PC-3 (cell line): ENCODE data around the gene ISYNA1. TPM values are rescaled to one million over a fixed set of nuclear protein-coding genes. Genes with fewer than 3 reads are reported as not detected.
A peak's percentile ranks its signal among the peaks of the same experiment; 100 is the strongest.

Source experiments
- ATAC-seq: fragments of 200-7000 bp; cut with Tn5 transposase; 2 replicates; pipeline ENCODE4 v1.9.1; 2020; ENCODE audit warnings: mild to moderate bottlenecking, moderate library complexity
- BruUV-seq: library from RNA; stranded (reverse); fragments of 400-500 nt; replicated peaks from 2 replicates; lab custom pipeline; 2021; lab: Mats Ljungman, UMichigan
- CTCF ChIA-PET: fragments of 300-600 bp; sonication (Branson Sonifier 250); formaldehyde crosslinking; loops from one replicate; lab custom pipeline; 2022; ENCODE audit warnings: antibody characterized with exemption; lab: Charles Lee
- POLR2A ChIA-PET: fragments of 300-600 bp; sonication (Branson Sonifier 250); formaldehyde crosslinking; loops from one replicate; lab custom pipeline; 2022; ENCODE audit warnings: antibody characterized with exemption; ENCODE audit not compliant: unreplicated experiment; lab: Charles Lee
- DNase-seq: peaks from one replicate; pipeline ENCODE4 v3.0.0-alpha.2; 2015
- H2AFZ ChIP-seq: fragments of 300-600 bp; sonication (generic); 2 replicates; pipeline ENCODE4 v1.6.0; 2016; ENCODE audit warnings: antibody characterized with exemption, low read length
- H3F3A ChIP-seq: fragments of 300-600 bp; sonication (generic); one replicate; pipeline ENCODE4 v1.6.0; 2017; ENCODE audit warnings: antibody characterized with exemption, low read length, control low read depth, mild to moderate bottlenecking; ENCODE audit not compliant: unreplicated experiment
- H3K27ac ChIP-seq: fragments of 300-600 bp; sonication (generic); 2 replicates; pipeline ENCODE4 v1.5.1; 2016; ENCODE audit warnings: mild to moderate bottlenecking, low read length
- H3K27me3 ChIP-seq: fragments of 300-600 bp; sonication (generic); 2 replicates; pipeline ENCODE4 v1.6.1; 2016; ENCODE audit warnings: low read length, mixed read lengths
- H3K36me3 ChIP-seq: fragments of 300-600 bp; sonication (generic); 2 replicates; pipeline ENCODE4 v1.6.1; 2016; ENCODE audit warnings: low read depth, mixed run types, low read length, mixed read lengths
- H3K4me1 ChIP-seq: fragments of 300-600 bp; sonication (generic); 2 replicates; pipeline ENCODE4 v1.5.1; 2016; ENCODE audit warnings: low read length; ENCODE audit not compliant: insufficient read depth
- H3K4me2 ChIP-seq: fragments of 300-600 bp; sonication (generic); 2 replicates; pipeline ENCODE4 v1.6.0; 2016; ENCODE audit warnings: low read length
- H3K4me3 ChIP-seq: fragments of 300-600 bp; sonication (generic); 2 replicates; pipeline ENCODE4 v1.5.1; 2016; ENCODE audit warnings: mild to moderate bottlenecking, low read length, mixed read lengths
- H3K79me2 ChIP-seq: fragments of 300-600 bp; sonication (generic); 2 replicates; pipeline ENCODE4 v1.6.1; 2017; ENCODE audit warnings: low read length, mixed read lengths
- H3K9ac ChIP-seq: fragments of 300-600 bp; sonication (generic); 2 replicates; pipeline ENCODE4 v1.6.0; 2016; ENCODE audit warnings: mild to moderate bottlenecking, low read length
- H3K9me2 ChIP-seq: fragments of 300-600 bp; sonication (generic); replicated peaks from 2 replicates; pipeline ENCODE4 v1.6.1; 2016; ENCODE audit warnings: mixed run types, low read length, mixed read lengths
- H3K9me3 ChIP-seq: fragments of 300-600 bp; sonication (generic); 2 replicates; pipeline ENCODE4 v1.6.1; 2016; ENCODE audit warnings: low read length, mixed read lengths
- H4K20me1 ChIP-seq: fragments of 300-600 bp; sonication (generic); 2 replicates; pipeline ENCODE4 v1.6.1; 2016; ENCODE audit warnings: low read length, mixed read lengths
- EZH2 ChIP-seq: fragments of 300-600 bp; sonication (generic); IDR thresholded peaks from one replicate; pipeline ENCODE4 v1.6.1; 2017; ENCODE audit warnings: antibody characterized with exemption, mild to moderate bottlenecking, low read length; ENCODE audit not compliant: unreplicated experiment
- EZH2phosphoT487 ChIP-seq: fragments of 300-600 bp; sonication (generic); IDR thresholded peaks from 2 replicates; pipeline ENCODE4 v1.6.1; 2018; ENCODE audit warnings: mild to moderate bottlenecking, antibody characterized with exemption, low read length, borderline replicate concordance
- intact Hi-C: fragments of 100-400 bp; cut with micrococcal nuclease; formaldehyde crosslinking; loops from 2 replicates; pipeline ENCODE4 v1.9.0; 2023
- total RNA-seq: library from RNA; depleted of rRNA; stranded (reverse); fragments of >200 nt; gene quantifications from 2 replicates; pipeline ENCODE4 v1.2.3, GENCODE V29; 2014
- TF ChIP-seq, protein P1 (sequence below): fragments of 300-600 bp; sonication (generic); conservative IDR thresholded peaks from 2 replicates; pipeline ENCODE4 v1.5.1; 2017; ENCODE audit warnings: antibody characterized with exemption, low read depth, mild to moderate bottlenecking, low read length

The ISYNA1 gene
- total RNA-seq, 1 experiment from 2014 or later, result 19.4 TPM

DNA sequence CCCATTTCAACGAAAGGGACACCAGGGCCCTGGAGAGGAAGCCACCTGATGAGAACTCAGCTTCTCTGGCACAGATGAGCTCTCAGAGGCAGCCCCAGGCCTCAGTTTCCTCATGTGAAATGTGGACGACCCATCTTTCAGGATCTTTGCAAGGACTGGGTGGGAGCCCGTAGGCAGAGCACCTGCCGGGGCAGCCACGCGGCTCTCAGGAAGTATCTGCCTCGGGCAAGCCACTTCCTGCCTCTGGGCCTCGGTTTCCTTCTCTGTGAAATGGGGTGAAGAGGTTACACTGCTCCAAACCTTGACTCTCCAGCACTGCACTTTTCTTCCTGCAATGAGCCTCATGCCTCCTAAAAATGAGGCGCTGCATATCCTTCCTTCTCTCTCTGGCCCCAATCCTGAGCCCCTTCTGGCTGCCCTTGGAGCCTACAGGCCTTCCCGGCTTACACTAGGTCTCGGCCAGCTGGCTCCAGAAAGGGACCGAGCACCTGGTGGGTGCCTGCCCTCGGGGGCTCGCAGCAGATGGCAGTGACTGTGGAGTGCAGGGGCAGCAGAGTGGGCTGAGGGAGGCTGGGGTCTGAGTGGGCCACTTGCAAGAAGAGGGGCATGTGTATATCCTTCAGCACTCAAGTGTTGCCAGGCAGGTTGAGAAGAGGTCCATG is 15.3 kb downstream of the ISYNA1 start:
- Histone ChIP-seq H3K36me3 (no peaks in the 10 kb centered on the region), H3F3A (no peaks in the 10 kb centered on the region), H3K9me2 (no peaks in the 10 kb centered on the region), H2AFZ (no peak overlapping the region), H3K4me2 (no peak overlapping the region), H3K4me3 (no peak overlapping the region), H3K27me3 (no peaks in the 10 kb centered on the region), H3K9me3 (no peaks in the 10 kb centered on the region), H3K79me2 (peaks cover 51% of the 10 kb centered on the region), H3K4me1 (peaks cover 25% of the 10 kb centered on the region), H4K20me1 (peaks cover 11% of the 10 kb centered on the region; the same call in 1 of the 2 replicates), H3K27ac (no peak overlapping the region), H3K9ac (no peak overlapping the region)
- intact Hi-C loops, result no loop called here
- POLR2A ChIA-PET, result no interaction called here
- CTCF ChIA-PET, result no interaction called here
- ATAC-seq (no peak), DNase-seq (no peak)
- BruUV-seq, result no TSS peak
- TF ChIP-seq EZH2 (no peak), EZH2phosphoT487 (no peak)
- TF ChIP-seq, protein P1, sequence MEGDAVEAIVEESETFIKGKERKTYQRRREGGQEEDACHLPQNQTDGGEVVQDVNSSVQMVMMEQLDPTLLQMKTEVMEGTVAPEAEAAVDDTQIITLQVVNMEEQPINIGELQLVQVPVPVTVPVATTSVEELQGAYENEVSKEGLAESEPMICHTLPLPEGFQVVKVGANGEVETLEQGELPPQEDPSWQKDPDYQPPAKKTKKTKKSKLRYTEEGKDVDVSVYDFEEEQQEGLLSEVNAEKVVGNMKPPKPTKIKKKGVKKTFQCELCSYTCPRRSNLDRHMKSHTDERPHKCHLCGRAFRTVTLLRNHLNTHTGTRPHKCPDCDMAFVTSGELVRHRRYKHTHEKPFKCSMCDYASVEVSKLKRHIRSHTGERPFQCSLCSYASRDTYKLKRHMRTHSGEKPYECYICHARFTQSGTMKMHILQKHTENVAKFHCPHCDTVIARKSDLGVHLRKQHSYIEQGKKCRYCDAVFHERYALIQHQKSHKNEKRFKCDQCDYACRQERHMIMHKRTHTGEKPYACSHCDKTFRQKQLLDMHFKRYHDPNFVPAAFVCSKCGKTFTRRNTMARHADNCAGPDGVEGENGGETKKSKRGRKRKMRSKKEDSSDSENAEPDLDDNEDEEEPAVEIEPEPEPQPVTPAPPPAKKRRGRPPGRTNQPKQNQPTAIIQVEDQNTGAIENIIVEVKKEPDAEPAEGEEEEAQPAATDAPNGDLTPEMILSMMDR, result no peak

GRCh38 chr19:18421371-18421959 is 16.5 kb downstream of the ISYNA1 start:
- ATAC-seq (no peak), DNase-seq (no peak)
- peaks cover 11% of the 10 kb centered on the region; the same call in 1 of the 2 replicates for H4K20me1 ChIP-seq
- H3K79me2 ChIP-seq, result peaks cover 51% of the 10 kb centered on the region
- no peaks in the 10 kb centered on the region for H3K9me2 ChIP-seq
- H3K27ac ChIP-seq, result no peak overlapping the region
- H3F3A ChIP-seq, result no peaks in the 10 kb centered on the region
- intact Hi-C loops, result no loop called here
- ChIA-PET POLR2A (interaction anchor here (1.0 kb wide), 1 partner anchor 140 kb away, joined by 3 read pairs; the partner anchor contains the start of gene JUND), CTCF (interaction anchor here (0.7 kb wide), 1 partner anchor 93 kb away, joined by 3 read pairs; no protein-coding TSS in a partner anchor)
- H3K9ac ChIP-seq, result no peak overlapping the region
- BruUV-seq, result no TSS peak
- H3K4me3 ChIP-seq, result no peak overlapping the region
- no peaks in the 10 kb centered on the region for H3K36me3 ChIP-seq
- H3K4me1 ChIP-seq, result peaks cover 34% of the 10 kb centered on the region
- H3K4me2 ChIP-seq, result peak overlapping the region; percentile 99
- H3K27me3 ChIP-seq, result no peaks in the 10 kb centered on the region
- no peak overlapping the region for H2AFZ ChIP-seq
- H3K9me3 ChIP-seq, result no peaks in the 10 kb centered on the region
- TF ChIP-seq EZH2 (no peak), EZH2phosphoT487 (no peak)
- TF ChIP-seq, protein P1, result no peak

DNA sequence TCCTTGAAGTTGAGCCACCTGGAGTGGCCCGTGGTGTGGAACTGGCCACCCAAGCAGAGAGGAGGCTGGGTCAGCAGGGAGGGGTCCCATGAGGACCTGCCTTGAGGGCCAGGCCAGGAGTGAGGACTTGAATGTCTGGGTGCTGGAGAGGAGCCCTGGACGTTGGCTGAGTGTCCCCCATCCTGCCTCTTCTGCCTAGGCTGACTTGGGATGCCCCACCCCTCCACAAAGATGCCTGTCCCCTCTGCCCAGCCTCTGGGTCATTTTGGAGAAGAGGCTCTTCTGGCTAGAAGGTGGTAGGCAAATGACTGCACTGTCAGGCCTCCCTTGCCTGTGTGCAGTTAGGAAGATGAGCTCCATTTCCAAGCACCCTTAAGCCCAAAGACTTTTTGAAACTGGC is 17.0 kb downstream of the ISYNA1 start:
- H3K27ac ChIP-seq, result no peak overlapping the region
- CTCF ChIA-PET, result interaction anchor here (0.5 to 0.7 kb wide), 2 partner anchors 92 to 231 kb away, joined by 3 read pairs; no protein-coding TSS in a partner anchor
- H3K4me1 ChIP-seq, result peaks cover 37% of the 10 kb centered on the region
- ATAC-seq (no peak), DNase-seq (no peak)
- peak overlapping the region; percentile 91 for H3K4me3 ChIP-seq
- TF ChIP-seq EZH2phosphoT487 (no peak), EZH2 (no peak)
- TF ChIP-seq, protein P1, result no peak
- no peak overlapping the region for H3K9ac ChIP-seq
- H4K20me1 ChIP-seq, result peaks cover 11% of the 10 kb centered on the region; the same call in 1 of the 2 replicates
- H3K27me3 ChIP-seq, result no peaks in the 10 kb centered on the region
- no peak overlapping the region for H2AFZ ChIP-seq
- POLR2A ChIA-PET, result interaction anchor here (1.0 kb wide), 1 partner anchor 139 kb away, joined by 3 read pairs; the partner anchor contains the start of gene JUND
- no peaks in the 10 kb centered on the region for H3K9me3 ChIP-seq
- H3K4me2 ChIP-seq, result peak overlapping the region; percentile 99
- H3K36me3 ChIP-seq, result no peaks in the 10 kb centered on the region
- H3F3A ChIP-seq, result no peaks in the 10 kb centered on the region
- peaks cover 51% of the 10 kb centered on the region for H3K79me2 ChIP-seq
- intact Hi-C loops, result no loop called here
- BruUV-seq, result no TSS peak
- H3K9me2 ChIP-seq, result no peaks in the 10 kb centered on the region
